ENCODE data around the gene NEXN. TPM values are rescaled to one million over a fixed set of nuclear protein-coding genes. Genes with fewer than 3 reads are reported as not detected.

NEXN gene
- total RNA-seq, 6 experiments from 2014 or later, result 0.42 to 3.9 (median 1.9) TPM

GRCh38 chr1:77958850-77959249 lies 70.4 kb downstream of the NEXN start:
- Histone ChIP-seq H3K27me3 (no peaks in the 10 kb centered on the region), H3K27ac (no peak overlapping the region), H3K36me3 (peaks cover 19 to 95% (median 69%) of the 10 kb centered on the region in 4 donors), H3K9me3 (no peaks in the 10 kb centered on the region), H3K4me3 (no peak overlapping the region), H3K4me1 (no peaks in the 10 kb centered on the region)
- intact Hi-C loops (cut with DNase I), result no loop called here
- ATAC-seq (no peak), DNase-seq (no peak)
- WGBS (ENCODE audit: insufficient coverage, low coverage, low lambda C conversion rate, missing lambda C conversion rate), result 88% methylated on average over 2 of the region's 2 CpGs
- TF ChIP-seq CTCF (IDR thresholded peaks at IDR 0.05), result no peak

DNA sequence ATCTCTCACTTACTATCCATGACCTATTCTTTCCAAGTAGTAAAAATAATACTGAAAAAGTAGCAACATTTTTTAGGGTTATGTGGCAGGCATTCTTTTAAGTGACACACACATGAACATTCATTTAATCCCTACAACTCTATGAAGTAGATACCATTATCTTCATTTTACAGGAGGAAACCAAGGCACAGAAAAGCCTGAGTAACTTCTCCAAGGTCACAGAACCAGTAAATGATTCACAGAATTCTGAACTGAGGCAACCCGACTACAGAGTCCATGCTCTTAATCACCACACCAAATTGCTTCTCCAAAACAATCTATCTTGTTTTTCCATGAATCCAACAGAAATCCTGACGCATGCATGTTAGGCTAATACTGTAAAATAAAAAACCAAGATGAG lies 73.0 kb downstream of the NEXN start:
- no peak for TF ChIP-seq CTCF (IDR thresholded peaks at IDR 0.05)
- no peak for TF ChIP-seq POLR2A (IDR thresholded peaks at IDR 0.05)
- Histone ChIP-seq H3K4me1 (no peaks in the 10 kb centered on the region), H3K36me3 (peaks cover 27 to 95% (median 70%) of the 10 kb centered on the region in 4 donors), H3K9me3 (no peaks in the 10 kb centered on the region), H3K4me3 (no peak overlapping the region), H3K27me3 (no peaks in the 10 kb centered on the region), H3K27ac (no peak overlapping the region)
- ATAC-seq (no peak), DNase-seq (no peak)
- WGBS (ENCODE audit: insufficient coverage, low coverage, low lambda C conversion rate, missing lambda C conversion rate), result 79% methylated on average over 2 of the region's 2 CpGs
- intact Hi-C loops (cut with DNase I), result no loop called here

DNA sequence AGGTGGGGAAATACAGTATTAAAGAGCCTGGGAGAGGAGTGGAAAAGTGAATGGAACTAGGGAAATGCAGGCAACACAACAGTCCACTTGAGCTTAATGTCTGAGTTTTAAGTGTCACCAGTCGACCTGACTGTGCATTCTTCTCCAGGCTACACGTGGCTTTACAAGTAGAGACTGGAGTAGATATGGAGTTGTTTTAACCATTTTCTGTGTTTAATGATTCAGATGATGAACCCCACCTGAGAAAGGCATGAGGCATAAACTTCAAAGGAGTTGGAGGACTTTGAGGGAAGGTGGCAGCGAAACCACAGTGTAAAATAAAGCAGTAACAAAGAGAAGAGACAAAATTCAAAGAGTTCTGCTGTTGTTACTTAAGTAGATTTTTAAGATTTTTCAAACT lies 77.9 kb downstream of the NEXN start:
- Histone ChIP-seq H3K4me3 (no peak overlapping the region), H3K36me3 (peaks cover 22 to 92% (median 56%) of the 10 kb centered on the region in 4 donors), H3K27ac (no peak overlapping the region), H3K4me1 (no peaks in the 10 kb centered on the region), H3K27me3 (no peaks in the 10 kb centered on the region), H3K9me3 (no peaks in the 10 kb centered on the region)
- TF ChIP-seq POLR2A (IDR thresholded peaks at IDR 0.05), result no peak
- TF ChIP-seq CTCF (IDR thresholded peaks at IDR 0.05), result no peak
- no peak for ATAC-seq
- no peak for DNase-seq
- intact Hi-C loops (cut with DNase I), result no loop called here
- 94% methylated on average over 3 of the region's 3 CpGs for WGBS (ENCODE audit: insufficient coverage, low coverage, low lambda C conversion rate, missing lambda C conversion rate)

DNA sequence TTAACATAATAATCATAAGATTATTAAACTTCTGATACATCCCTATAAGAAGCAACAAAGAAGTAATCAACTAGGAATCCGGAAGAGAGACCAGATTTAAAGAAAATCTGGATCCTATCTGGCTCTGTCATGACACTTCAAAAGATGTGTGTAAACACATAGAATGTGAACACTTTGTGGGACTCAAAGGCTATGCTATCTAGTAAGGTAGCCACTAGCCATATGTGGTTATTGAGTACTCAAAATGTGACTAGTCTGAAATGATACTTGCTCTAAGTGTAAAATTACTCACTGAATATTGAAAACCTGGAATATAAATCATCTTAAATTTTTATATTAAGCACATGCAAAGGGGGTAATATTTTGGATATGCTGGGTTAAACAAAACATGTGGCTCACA lies 81.8 kb downstream of the NEXN start:
- Histone ChIP-seq H3K27ac (no peak overlapping the region), H3K9me3 (no peaks in the 10 kb centered on the region), H3K4me3 (no peak overlapping the region), H3K4me1 (peaks cover 0 to 7% (median 2%) of the 10 kb centered on the region in 4 donors), H3K27me3 (no peaks in the 10 kb centered on the region), H3K36me3 (peaks cover 3 to 59% (median 24%) of the 10 kb centered on the region in 4 donors)
- ATAC-seq (no peak), DNase-seq (no peak)
- intact Hi-C loops (cut with DNase I), result loop anchor here (10.0 kb wide), 1 partner anchor 145 kb away; no protein-coding TSS in a partner anchor
- WGBS (ENCODE audit: insufficient coverage, low coverage, low lambda C conversion rate, missing lambda C conversion rate), result 80% methylated on average over 1 of the region's 1 CpG
- no peak for TF ChIP-seq CTCF (IDR thresholded peaks at IDR 0.05)
- TF ChIP-seq POLR2A (IDR thresholded peaks at IDR 0.05), result no peak

DNA sequence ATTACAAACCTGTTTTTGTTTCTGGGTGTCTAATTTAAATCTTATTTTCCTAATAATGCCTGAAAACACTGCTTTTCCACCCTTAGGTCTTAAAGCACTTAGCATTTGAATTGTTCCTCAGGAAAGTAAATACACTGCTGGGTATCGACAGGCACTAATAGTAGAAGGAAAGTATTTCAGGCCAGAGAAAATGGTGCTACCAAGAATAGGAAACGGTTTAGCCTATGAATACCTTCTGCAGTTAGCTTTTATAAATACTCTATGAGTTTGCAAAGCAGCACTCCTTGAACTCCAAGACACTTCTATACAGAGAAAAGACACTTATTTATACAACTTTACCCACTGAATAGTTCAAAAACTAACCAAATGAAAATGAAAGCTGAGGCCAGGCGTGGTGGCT lies 83.7 kb downstream of the NEXN start:
- peaks cover 0 to 23% (median 8%) of the 10 kb centered on the region in 4 donors for H3K4me1 ChIP-seq
- DNase-seq, result no peak
- no peak overlapping the region for H3K4me3 ChIP-seq
- ATAC-seq, result no peak
- H3K36me3 ChIP-seq, result peaks cover 3 to 41% (median 14%) of the 10 kb centered on the region in 4 donors
- WGBS (ENCODE audit: insufficient coverage, low coverage, low lambda C conversion rate, missing lambda C conversion rate), result 77% methylated on average over 2 of the region's 3 CpGs
- TF ChIP-seq POLR2A (IDR thresholded peaks at IDR 0.05) (no peak), CTCF (IDR thresholded peaks at IDR 0.05) (no peak)
- H3K27me3 ChIP-seq, result no peaks in the 10 kb centered on the region
- intact Hi-C loops (cut with DNase I), result loop anchor here (10.0 kb wide), 1 partner anchor 143 kb away; no protein-coding TSS in a partner anchor
- no peaks in the 10 kb centered on the region for H3K9me3 ChIP-seq
- no peak overlapping the region for H3K27ac ChIP-seq

Data from right lobe of liver (tissue), 6 donors.